ENCODE measurements around the gene VPS72.
A peak's percentile ranks its signal among the peaks of the same experiment; 100 is the strongest.

Gene VPS72

DNA sequence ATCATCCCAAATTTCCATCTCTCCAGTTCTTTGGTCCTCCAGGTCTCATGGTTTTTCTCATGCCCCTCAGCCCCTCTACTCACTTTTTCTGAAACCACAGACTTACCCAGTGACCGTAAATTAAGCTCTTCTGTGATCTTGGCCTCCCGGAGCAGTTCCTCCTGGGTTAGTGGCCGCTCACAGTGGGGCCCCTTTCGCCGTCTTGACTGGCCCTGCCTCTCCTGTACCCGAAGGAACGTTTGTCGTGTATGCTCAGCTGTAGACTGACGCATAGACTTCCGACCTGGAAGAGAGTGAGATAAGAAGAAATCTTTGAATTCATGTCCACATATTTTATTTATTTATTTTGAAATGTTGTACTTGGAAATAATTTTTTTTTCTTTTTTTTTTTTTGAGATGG, 5.8 kb downstream of the VPS72 start:
- no peak for DNase-seq

DNA sequence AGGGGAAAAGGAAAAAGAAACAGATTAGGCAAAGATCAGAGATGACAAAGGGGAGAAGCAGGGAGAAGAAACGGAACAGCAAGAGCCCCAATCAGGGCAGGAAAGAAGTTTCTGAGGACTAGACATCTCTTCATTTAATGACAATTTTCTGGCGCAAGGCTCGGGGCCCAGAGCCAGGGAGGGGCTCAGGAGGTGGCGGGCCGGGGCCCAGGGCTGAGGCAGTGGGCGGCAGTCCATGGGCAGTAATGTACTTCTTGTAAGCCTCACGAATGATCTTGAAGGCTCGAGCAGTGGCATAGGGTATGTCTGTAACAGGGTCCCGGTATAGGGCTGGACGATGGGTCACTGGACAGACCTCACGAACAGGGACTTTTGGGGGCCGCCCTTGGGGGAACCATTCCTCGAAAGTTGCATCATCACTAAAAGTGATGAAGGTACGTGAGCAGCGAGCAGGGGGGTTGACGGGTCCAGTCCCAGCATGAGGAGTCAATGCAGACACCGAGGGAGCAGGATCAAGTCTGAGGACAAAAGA, 13.4 kb downstream of the VPS72 start:
- DNase-seq: no peak

DNA sequence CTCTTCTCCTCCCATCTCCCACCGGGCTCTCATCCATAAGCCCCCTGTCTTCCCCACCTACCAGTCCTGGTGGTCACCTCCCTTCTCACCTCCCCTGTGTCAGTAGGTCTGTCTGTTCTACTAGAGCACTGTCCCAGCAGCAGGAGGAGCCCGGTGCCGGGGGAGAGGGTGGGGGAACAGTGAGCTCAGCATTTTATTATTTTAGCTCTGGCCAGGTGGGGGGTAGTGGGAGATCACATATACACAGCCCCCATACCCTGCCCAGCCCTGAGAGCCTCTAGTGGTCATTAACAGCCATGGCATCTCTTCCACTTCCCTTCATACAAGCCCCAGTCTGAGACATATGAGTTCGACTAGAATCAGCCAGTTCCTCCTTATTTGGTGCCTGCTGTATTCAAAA, 14.1 kb downstream of the VPS72 start, which contains the start of gene TMOD4:
Gene TMOD4, minus strand, starts transcription at position 119 of the 400 bp plus-strand sequence. CDS start 1,106 bp downstream, outside the sequence.
- peak in 1 of 5 experiments; percentile 29 for DNase-seq

DNA sequence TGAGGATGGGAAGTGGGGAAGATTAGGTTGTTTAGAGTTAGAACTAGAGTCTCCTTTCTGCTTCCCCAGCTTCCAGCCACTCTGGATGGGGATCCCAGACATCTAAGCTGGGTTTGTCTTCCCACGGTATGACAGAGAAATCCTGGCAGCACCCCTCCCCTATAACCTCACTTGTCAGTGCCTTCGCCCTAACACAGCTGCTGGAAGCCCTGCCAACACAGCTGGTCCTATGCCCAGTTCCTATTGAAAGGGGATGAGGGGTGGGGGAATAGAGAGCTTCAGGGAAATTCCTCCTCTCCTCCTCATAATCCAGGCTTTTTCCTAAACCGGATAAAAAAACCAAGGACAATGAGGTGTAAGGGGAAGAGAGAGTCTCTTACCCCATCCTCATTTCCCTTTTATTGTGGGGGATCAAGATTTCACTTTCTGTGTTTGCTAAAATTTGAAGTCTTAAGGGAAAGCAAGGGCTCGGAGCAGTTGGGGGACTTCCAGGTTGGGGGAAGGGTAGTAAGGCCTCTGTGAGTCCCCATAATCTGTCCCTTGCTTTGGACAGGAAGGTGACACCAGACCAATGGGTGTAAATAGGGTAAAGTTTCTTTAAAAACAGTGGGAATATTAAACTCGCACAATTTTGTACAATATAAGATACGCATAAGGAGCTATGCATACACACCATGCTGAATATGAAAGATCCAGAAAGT, 14.8 kb downstream of the VPS72 start:
- DNase-seq: no peak

DNA sequence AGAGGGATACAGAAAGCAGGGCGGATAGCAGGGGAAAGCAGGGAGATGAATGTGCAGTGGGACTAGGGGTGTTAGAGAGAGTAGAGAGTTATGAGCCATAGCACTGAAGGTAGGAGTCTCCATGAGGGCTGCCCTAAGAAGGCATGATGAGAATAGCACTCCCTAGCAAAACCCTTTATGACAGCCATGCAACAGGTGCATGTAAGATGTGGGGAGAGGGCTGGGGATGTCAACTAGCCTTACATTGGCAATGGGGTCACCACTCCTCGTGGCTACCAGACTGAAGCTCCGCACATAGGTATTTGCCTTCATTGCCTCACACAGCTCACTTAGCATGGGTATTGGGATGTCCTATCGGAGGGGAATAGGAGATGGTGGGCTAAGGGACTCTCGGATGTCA, 18.8 kb downstream of the VPS72 start:
- DNase-seq: no peak

DNA sequence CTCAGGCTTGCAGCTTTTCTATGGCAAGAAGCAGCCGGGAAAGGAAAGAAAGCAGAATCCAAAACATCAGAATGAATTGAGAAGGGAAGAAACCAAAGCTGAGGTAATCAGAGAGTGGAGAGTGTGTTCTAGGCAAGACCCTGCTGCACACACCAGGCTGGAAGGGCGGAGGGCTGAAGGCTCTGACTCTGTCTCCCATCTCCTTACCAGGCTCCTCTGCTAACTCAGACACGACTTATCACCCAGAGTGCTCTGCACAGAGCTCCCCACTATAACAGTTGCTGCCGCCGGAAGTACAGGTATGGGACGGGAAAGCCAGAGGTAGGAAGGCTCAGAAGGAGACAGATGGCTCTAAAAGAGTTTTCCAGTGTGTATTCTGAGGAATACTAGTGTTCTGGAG, 22.9 kb downstream of the VPS72 start:
- no peak for DNase-seq

DNA sequence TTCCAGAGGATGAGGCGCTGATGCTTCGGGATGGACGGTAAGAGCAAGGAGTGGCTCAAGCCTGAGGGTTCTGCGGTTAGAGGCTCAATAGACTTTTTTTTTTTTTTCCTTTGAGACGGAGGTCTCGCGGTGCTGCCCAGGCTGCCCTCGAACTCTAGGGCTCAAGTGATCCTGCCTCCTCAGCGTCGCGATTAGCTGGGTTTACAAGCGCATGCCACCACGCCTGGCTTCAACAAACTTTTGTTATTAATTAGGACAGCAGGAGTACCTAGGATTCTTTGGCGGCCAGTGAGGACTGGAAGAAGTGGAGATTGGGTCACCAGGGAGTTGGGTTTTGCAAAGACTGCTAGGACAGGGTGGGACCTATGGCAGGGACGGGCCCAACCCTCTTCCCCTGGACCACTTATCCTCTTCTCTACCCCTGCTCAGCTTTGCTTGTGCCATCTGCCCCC, 23.5 kb downstream of the VPS72 start:
- peak in 1 of 5 experiments; percentile 46 for DNase-seq

DNA sequence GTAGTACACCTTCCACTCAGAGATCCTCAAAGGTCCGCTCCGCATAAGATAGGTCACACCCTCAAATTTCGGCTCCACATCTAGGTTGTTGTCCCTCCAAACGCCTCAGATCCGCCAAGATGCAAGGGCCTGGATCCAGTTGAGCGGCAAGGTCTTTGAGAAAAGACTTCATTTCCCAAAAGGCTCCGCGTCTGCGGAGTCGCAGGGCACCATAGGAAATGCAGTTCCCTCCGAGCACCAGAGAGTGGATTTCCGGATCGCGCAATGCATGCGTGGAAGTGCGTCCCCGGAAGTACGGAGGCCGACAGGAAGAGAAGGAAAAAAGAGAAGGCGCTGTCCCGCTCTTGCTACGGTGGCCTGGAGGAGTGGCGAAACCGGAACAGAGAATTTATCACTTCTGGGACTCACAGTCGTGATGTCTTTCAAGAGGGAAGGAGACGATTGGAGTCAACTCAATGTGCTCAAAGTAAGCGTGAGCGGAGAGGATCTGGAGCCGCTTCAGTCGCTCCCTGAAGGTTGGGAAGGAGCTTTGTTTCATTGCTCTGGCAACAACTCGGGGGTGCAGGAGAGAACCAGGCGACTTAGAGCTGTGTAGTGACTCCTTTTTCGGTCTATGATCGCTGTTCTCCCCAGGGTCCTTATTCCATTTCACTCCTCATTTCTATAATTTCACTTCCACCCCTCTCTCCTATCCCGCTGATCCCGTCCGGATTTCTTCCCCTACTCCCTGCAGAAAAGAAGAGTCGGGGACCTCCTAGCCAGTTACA, 24.1 kb downstream of the VPS72 start, which contains the start of the genes LYSMD1 and SCNM1:
Gene LYSMD1, minus strand, starts transcription at position 165 of the 767 bp plus-strand sequence. CDS start 644 bp downstream, outside the sequence.
Gene SCNM1, plus strand, starts transcription at position 407 of the 767 bp plus-strand sequence. Its CDS starts 9 bp downstream, at position 416.
- DNase-seq: peak; percentile 85 to 100 (median 94)

DNA sequence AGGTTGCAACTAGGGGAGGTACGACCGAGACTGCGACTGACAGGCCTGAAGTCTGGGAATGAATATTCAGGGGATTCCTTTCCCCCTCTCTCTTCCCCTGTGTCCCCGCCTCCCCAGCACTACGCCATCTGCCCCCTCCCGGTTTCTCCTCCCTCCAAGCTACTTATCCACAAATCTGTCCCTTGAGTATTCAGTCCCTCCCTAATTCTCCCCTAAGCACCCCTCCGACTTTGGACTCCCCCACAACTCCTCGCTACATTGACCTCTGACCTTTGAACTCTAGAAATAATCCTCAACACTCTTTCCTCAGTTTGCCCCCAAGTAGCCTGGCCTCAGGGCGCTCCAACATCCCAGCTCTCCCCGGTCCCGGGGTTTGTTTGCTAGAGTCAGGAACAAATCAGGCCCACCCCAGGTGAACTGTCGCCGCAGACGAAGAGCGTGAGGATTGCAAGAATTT, 24.7 kb downstream of the VPS72 start:
- DNase-seq: no peak

DNA sequence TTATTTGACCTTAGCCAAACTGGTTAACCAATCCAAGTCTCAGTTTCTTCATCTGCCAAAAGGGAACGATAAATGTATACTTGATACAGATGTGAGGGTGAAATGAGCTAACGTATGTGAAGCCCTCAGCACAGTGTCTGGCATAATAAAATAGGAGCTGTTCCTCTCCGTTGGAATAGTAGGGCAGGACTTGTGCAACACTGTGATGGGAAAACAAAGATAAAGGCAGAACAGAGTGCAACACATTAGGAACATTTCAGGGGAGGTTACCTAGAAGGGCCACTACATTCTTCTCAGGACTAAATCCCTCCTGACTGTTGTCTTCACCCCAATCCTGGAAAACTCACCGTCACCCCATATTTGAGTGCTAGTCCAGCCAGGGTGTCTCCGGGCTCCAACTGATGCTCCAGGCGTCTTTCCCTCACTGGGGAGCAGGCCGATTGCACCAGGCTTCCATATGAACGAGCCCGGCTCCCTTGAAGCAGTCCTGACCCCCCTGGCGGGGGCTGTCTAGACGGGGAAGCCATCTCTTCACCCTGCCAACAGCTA, 25.2 kb downstream of the VPS72 start:
- no peak for DNase-seq

DNA sequence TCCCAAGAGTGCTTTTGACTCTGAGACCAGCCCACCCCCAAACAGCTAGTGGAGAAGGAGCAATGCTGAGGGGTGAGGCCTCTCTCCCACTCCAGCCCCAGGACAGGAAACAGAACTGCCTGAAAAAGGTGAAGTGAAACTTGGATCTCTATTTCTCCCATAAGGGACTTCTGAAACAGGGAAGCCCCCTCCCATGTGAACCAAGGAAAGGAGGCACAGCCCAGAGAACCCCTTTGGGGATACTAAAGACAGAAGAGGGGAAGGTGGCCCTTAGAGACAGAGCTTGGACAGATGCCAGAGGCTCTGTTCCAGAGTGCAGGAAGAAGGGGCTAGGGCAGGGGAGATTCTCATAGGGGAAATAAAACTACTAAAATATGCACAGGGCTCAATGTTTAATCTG, 30.6 kb downstream of the VPS72 start:
- DNase-seq: no peak

DNA sequence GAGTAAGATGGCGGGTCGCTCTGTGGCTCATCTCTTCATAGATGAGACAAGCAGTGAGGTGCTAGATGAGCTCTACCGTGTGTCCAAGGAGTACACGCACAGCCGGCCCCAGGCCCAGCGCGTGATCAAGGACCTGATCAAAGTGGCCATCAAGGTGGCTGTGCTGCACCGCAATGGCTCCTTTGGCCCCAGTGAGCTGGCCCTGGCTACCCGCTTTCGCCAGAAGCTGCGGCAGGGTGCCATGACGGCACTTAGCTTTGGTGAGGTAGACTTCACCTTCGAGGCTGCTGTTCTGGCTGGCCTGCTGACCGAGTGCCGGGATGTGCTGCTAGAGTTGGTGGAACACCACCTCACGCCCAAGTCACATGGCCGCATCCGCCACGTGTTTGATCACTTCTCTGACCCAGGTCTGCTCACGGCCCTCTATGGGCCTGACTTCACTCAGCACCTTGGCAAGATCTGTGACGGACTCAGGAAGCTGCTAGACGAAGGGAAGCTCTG, 31.2 kb downstream of the VPS72 start:
- no peak for DNase-seq

DNA sequence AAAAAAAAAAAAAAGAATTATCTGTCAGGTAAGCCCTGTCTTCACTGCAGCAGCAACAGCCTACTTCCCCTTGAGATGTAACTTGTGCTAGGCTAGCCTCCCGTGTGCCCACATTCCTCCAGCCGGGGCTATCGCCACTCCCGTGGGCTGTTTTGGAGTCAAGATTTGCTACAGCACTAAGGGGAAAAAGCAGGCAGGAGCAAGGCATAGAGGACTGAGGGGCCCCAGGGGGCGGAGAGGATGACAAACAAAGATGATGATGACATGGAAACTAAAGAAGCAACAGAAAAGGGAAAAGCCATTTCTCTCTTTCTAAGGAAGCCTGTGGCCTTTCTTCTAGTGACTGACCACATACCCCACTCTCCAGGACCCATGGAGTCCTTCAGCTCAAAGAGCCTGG, 31.7 kb downstream of the VPS72 start:
- DNase-seq: peak in 1 of 5 experiments; percentile 24

DNA sequence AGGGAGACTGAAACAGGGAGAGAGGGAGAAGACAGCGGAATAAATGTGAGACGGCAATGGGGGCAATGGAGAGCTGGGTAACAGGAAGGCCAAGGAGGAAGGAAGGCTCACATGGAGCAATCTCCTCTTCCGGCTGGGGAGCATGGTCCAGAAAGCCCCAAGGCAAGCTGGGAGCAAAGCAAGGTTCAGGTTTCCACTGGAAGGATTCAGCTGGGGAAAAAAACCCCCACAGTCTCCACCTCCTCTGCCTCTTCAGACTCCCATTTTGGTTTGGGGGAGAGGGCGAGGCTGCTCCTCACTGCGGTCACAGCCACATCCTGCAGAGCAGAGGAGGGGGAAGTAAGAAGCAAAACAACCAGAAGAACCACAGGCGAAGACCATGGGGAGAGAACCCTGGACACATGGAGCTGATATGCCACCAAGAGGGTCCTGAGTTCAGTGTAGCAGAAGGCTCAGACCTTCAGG, 32.9 kb downstream of the VPS72 start:
- peak in 4 of 5 experiments; percentile 28 to 91 (median 62) for DNase-seq

DNA sequence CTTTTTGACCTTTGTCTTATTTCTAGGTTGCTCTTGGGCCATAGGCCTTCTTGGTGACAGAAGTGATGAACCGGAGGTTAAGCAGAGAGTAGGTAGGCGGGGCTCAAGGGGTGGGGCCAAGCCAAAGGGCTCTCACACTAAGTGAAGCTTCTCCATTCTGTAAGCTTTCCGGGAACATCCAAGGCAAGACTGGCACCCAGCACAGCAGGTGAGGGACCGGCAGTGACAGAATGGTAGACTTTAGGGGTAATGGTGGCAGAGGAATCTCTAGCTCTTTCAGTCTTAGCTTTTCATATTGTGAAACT, 33.5 kb downstream of the VPS72 start, which contains the start of gene TNFAIP8L2:
Gene TNFAIP8L2, plus strand, starts transcription at position 135 of the 305 bp plus-strand sequence. CDS start 2,049 bp downstream, outside the sequence.
- DNase-seq: peak; percentile 35 to 88 (median 65)

DNA sequence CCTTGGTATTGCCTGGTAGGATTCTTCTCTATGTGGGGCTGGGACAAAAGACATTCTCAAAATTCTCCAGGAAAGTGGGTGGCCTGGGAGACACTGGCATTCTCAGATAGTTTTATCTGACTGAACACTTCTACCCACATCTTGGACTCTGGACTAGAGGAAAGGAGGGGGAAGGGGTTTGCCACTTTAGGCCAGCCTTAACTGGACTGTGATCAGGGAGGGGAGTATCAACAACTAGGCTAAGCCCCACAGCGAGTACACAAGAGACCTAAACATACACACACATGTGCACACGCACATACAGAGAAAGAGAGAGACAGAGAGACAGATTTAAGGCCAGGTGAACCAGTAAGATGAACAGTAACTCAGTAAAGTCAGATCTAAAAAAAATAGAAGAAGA, 42.3 kb downstream of the VPS72 start:
- no peak for DNase-seq

DNA sequence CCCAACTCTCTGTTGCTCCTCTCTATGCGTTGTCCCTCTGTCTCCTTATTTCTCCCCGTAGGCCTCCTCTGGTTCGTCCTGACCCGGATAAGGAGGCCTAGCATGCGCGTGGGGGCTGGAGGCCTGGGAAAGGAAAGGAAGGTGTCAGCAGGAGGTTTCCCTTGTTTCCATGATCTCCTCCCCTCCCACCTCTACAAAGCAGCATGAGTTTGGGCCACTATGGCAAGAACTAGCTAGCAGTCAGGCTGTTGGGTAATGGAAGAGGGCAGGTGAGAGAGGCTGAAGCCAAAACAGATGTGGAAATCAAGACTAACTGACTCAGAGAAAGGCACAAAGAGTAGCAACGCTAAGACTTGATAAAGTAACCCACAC, 42.9 kb downstream of the VPS72 start:
- DNase-seq: no peak

DNA sequence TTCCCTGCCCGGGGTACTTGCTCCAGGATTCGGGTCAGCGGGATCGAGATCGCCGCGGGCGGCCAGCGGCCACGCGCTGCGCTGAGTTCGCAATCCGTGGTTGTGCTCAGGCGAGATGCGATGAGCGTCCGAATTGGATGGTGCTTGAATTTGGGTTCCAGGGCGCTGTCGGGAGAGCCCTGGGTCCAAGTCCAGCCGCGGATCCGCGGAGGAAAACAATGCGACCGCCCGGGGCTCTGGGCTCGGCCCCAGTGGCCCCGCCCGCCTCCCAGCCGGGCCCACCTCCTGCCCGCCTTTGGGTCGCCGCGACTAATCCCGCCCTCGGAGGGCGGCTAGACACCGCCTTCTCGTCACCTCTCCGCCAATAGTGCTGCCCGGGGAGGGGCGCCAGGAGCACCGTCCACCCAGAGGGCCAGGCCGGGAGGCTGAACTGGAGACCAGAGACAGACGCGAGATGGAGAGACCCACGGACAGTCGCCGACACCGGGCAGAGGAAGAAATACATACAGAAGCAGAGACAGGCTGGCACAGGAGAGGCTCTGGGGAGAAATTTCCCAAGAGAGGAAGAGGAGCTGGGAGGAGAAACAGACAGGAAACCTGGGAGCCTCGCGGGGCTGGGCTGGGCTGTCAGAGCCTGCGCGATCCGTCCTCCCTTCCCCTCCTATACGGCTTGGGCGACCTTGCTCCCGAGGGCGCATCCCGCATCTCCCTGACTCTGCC, 43.4 kb downstream of the VPS72 start, which contains the start of gene SEMA6C:
Gene SEMA6C, minus strand, starts transcription at position 220 of the 720 bp plus-strand sequence. CDS start 4,010 bp downstream, outside the sequence.
- peak; percentile 72 to 85 (median 82) for DNase-seq

DNA sequence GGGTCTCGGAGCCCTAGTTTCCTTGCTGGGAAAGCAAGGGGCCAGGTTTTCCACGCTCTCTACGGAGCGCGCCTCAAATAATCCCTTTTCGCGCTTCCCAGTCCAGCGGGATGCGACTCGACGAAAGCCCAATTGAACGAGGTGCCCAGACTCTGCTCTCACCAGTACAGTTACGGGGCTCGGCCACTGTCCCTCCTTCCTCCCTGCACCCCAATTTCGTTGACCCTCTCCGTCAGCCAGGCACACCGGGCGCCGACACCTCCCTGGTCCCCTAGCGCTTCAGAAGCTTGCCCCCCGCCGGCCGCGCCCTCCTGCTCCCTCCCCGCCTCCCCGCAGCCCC, 44.0 kb downstream of the VPS72 start:
- DNase-seq: no peak

DNA sequence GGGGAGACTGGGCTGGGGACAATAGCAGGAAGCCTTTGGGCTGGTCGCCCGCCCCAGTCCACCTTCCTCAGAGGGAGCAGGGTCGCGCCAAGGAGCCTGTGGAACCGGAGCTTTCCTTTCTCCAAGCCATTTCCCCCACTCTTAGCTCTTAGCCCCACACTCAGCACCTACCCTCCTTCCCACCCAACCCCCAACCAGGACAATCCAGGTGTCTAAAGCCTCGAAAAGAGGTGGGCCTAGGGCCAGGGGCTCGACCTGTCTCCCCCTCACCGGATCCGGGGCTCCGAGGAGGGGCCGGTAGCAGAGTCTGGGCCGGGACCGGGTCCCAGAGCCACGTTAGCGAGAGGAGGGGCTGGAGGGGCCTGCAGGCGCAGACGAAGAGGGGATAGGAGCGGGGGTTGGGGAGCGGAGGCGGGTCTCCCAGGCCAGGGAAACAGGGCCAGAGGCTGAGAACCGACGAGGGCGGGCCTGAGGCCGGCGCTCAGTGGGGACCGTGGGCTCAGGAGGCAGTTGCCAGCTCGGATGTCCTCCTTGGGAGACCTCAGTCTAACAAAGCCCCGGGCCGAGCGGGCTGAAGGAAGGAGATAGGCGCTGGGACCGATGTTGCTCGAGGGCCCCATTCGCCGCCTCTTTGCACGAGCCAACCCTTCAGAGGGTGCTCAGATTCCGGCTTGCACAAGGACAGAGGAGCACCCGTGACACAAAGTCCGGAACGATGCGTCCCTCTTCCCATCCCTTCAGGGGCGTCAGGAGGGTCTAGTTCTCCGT, 44.5 kb downstream of the VPS72 start:
- peak in 1 of 5 experiments; percentile 32 for DNase-seq
